GM18870 (cell line): ENCODE results near the gene EPHB1.

Source experiments
- ATAC-seq: cut with Tn5 transposase; IDR thresholded peaks from one replicate; pipeline ENCODE4 v1.9.1; 2021; ENCODE audit warnings: moderate library complexity; ENCODE audit not compliant: unreplicated experiment

EPHB1 gene

GRCh38 chr3:134904776-134905646 is 110.0 kb downstream of the EPHB1 start:
- peak; percentile 23 for ATAC-seq

- no peak for ATAC-seq
These were observed 110.5 kb downstream of the EPHB1 start for GRCh38 chr3:134905647-134905935.

GRCh38 chr3:134908271-134908670 is 113.2 kb downstream of the EPHB1 start:
- ATAC-seq, result no peak

GRCh38 chr3:134910026-134910425 is 115.0 kb downstream of the EPHB1 start:
- ATAC-seq, result no peak

GRCh38 chr3:134911586-134912548 is 116.8 kb downstream of the EPHB1 start:
- no peak for ATAC-seq

GRCh38 chr3:134916276-134916961 is 121.4 kb downstream of the EPHB1 start:
- ATAC-seq, result no peak

- ATAC-seq, result no peak
These were observed 122.6 kb downstream of the EPHB1 start for GRCh38 chr3:134917631-134918030.

- ATAC-seq, result peak; percentile 95
These were observed 123.4 kb downstream of the EPHB1 start for GRCh38 chr3:134918441-134918840.

GRCh38 chr3:134922101-134922500 is 127.0 kb downstream of the EPHB1 start:
- no peak for ATAC-seq

GRCh38 chr3:134922866-134923265 is 127.8 kb downstream of the EPHB1 start:
- no peak for ATAC-seq

GRCh38 chr3:134923286-134923685 is 128.2 kb downstream of the EPHB1 start:
- no peak for ATAC-seq

GRCh38 chr3:134927599-134927998 is 132.5 kb downstream of the EPHB1 start:
- ATAC-seq, result no peak

- ATAC-seq, result no peak
These were observed 133.3 kb downstream of the EPHB1 start for GRCh38 chr3:134928392-134928791.

GRCh38 chr3:134928819-134929218 is 133.8 kb downstream of the EPHB1 start:
- ATAC-seq, result no peak

GRCh38 chr3:134929976-134930375 is 134.9 kb downstream of the EPHB1 start:
- no peak for ATAC-seq

GRCh38 chr3:134931045-134931785 is 136.2 kb downstream of the EPHB1 start:
- no peak for ATAC-seq

- no peak for ATAC-seq
These were observed 137.0 kb downstream of the EPHB1 start for GRCh38 chr3:134932035-134932434.

- ATAC-seq, result no peak
These were observed 138.9 kb downstream of the EPHB1 start for GRCh38 chr3:134933997-134934396.

GRCh38 chr3:134934933-134935332 is 139.9 kb downstream of the EPHB1 start:
- no peak for ATAC-seq

- ATAC-seq, result no peak
These were observed 142.4 kb downstream of the EPHB1 start for GRCh38 chr3:134937256-134938028.
